Esophagus muscularis mucosa (tissue), 4 donors: ENCODE measurements around the gene RPH3AL. TPM values are rescaled to one million over a fixed set of nuclear protein-coding genes. Genes with fewer than 3 reads are reported as not detected.
"Not testable (repeated sequence)": the region's sequence is repeated elsewhere in the genome, so short reads cannot be mapped to it uniquely, and the experiment has no call there.

Experiments
- DNase-seq: peaks from one replicate; pipeline ENCODE4 v3.0.0-alpha.2; 2017; ENCODE audit errors: extremely low spot score
- H3K27ac ChIP-seq, 4 donors: fragments of 200-600 bp; sonication (generic); replicated peaks in 1 of 4; 1 replicate in 3 of 4; 2 replicates in 1 of 4; pipeline ENCODE4 v1.5.1; 2016 to 2019; ENCODE audit warnings: mild to moderate bottlenecking in 1 of 4
- H3K27me3 ChIP-seq, 4 donors: fragments of 200-600 bp; sonication (generic); one replicate each; pipeline versions ENCODE4 v1.5.1 to v1.6.0; 2016 to 2019
- H3K36me3 ChIP-seq, 4 donors: fragments of 200-600 bp; sonication (generic); one replicate each; pipeline ENCODE4 v1.5.1; 2016 to 2019
- H3K4me1 ChIP-seq, 4 donors: fragments of 200-600 bp; sonication (generic); one replicate each; pipeline ENCODE4 v1.5.1; 2016 to 2019
- H3K4me3 ChIP-seq, 4 donors: fragments of 200-600 bp; sonication (generic); 1 replicate in 2 of 4; 2 replicates in 2 of 4; pipeline ENCODE4 v1.5.1; 2016 to 2019; ENCODE audit warnings: mild to moderate bottlenecking in 4 of 4, moderate library complexity in 1 of 4
- H3K9me3 ChIP-seq, 4 donors: fragments of 200-600 bp; sonication (generic); 1 replicate in 3 of 4; 2 replicates in 1 of 4; pipeline ENCODE4 v1.5.1; 2016 to 2019
- EP300 ChIP-seq: sonication (generic); formaldehyde crosslinking; IDR thresholded peaks from one replicate; pipeline ENCODE4 v1.6.1; 2017; ENCODE audit warnings: antibody characterized with exemption
- POLR2A ChIP-seq: fragments of 450-650 bp; IDR thresholded peaks from one replicate; pipeline ENCODE4 v1.6.1; 2017; ENCODE audit warnings: antibody characterized with exemption, moderate library complexity, mild to moderate bottlenecking, low read depth
- POLR2AphosphoS5 ChIP-seq, 2 donors: sonication (generic); formaldehyde crosslinking; IDR thresholded peaks; one replicate each; pipeline ENCODE4 v1.6.1; 2017; ENCODE audit warnings: antibody characterized with exemption in 2 of 2
- WGBS: methylation state at CpG from one replicate; pipeline ENCODE4 v1.1.5; 2018; 5-methylcytosine and 5-hydroxymethylcytosine counted together
- intact Hi-C: fragments of 100-400 bp; cut with DNase I; formaldehyde crosslinking; loops from one replicate; pipeline ENCODE4 v1.15.1; 2023
- total RNA-seq, 4 donors: library from RNA; depleted of rRNA; stranded (reverse); fragments of >200 nt; gene quantifications; one replicate each; pipeline versions ENCODE4 v1.1.0 to v1.2.1, GENCODE V29; 2016
- TF ChIP-seq, protein P1 (sequence below), 3 experiments: fragments of 200-600 bp in 2 of 3; fragments of 450-650 bp in 1 of 3; sonication (generic) in 2 of 3; IDR thresholded peaks; one replicate each; pipeline ENCODE4 v1.5.1; 2017 to 2019; ENCODE audit warnings: antibody characterized with exemption in 3 of 3, mild to moderate bottlenecking in 2 of 3, moderate library complexity in 1 of 3

The RPH3AL gene
- total RNA-seq, 4 donors from 2014 or later: 8.7 to 21.0 (median 14.8) TPM

- Histone ChIP-seq H3K9me3 (no peaks in the 10 kb centered on the region), H3K4me3 (no peak overlapping the region)
These were observed 30.4 kb downstream of the RPH3AL start for GRCh38 chr17:322006-322780.

DNA sequence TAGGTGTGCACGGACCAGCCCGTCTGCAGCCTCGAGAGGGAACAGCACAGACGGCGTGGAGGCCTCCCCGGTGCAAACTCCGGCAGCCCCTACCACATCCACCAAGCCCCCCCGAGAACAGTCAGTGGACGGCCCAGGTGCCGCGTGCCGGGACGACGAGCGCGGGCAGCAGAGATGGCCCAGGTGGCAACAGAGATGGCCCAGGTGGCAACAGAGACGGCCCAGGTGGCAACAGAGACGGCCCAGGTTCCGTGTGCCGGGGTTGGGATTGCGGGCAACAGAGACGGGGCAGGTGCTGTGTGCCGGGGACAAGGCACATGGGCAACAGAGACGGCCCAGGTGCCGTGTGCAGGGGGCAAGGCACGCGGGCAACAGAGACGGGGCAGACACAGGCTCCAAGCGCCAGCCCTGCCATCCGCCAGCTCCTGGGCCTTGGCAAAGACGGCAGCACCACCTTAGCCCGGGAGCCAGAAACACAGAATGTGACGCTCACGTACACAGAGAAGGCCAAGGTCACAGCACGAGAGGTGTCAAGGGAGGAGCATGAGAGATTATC lies 31.1 kb downstream of the RPH3AL start:
- intact Hi-C loops: no loop called here
- Histone ChIP-seq H3K9me3 (no peaks in the 10 kb centered on the region), H3K27ac (no peak overlapping the region), H3K4me3 (no peak overlapping the region), H3K4me1 (no peaks in the 10 kb centered on the region), H3K27me3 (peaks cover 0 to 23% (median 0%) of the 10 kb centered on the region in 4 donors), H3K36me3 (peaks cover 0 to 63% (median 7%) of the 10 kb centered on the region in 4 donors)
- DNase-seq: no peak
- 70% methylated on average over 30 of the region's 35 CpGs for WGBS
- no peak for TF ChIP-seq POLR2A

More at GRCh38 chr17:322006-322780, 30.4 kb downstream of the RPH3AL start:
- no peak for DNase-seq
- H3K27ac ChIP-seq: no peak overlapping the region
- H3K36me3 ChIP-seq: peaks cover 0 to 69% (median 7%) of the 10 kb centered on the region in 4 donors
- 77% methylated on average over 26 of the region's 27 CpGs for WGBS
- H3K4me1 ChIP-seq: no peaks in the 10 kb centered on the region
- H3K27me3 ChIP-seq: peaks cover 0 to 23% (median 0%) of the 10 kb centered on the region in 4 donors
- intact Hi-C loops: no loop called here
- TF ChIP-seq POLR2A (no peak), POLR2AphosphoS5 (IDR thresholded peaks at IDR 0.05) (no peak), EP300 (no peak)
- TF ChIP-seq, protein P1, sequence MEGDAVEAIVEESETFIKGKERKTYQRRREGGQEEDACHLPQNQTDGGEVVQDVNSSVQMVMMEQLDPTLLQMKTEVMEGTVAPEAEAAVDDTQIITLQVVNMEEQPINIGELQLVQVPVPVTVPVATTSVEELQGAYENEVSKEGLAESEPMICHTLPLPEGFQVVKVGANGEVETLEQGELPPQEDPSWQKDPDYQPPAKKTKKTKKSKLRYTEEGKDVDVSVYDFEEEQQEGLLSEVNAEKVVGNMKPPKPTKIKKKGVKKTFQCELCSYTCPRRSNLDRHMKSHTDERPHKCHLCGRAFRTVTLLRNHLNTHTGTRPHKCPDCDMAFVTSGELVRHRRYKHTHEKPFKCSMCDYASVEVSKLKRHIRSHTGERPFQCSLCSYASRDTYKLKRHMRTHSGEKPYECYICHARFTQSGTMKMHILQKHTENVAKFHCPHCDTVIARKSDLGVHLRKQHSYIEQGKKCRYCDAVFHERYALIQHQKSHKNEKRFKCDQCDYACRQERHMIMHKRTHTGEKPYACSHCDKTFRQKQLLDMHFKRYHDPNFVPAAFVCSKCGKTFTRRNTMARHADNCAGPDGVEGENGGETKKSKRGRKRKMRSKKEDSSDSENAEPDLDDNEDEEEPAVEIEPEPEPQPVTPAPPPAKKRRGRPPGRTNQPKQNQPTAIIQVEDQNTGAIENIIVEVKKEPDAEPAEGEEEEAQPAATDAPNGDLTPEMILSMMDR (IDR thresholded peaks at IDR 0.05): no peak

- 70% methylated on average over 14 of the region's 25 CpGs for WGBS
- no peak for DNase-seq
- no peaks in the 10 kb centered on the region for H3K4me1 ChIP-seq
- no peaks in the 10 kb centered on the region for H3K9me3 ChIP-seq
- peaks cover 0 to 57% (median 6%) of the 10 kb centered on the region in 4 donors for H3K36me3 ChIP-seq
- TF ChIP-seq POLR2A (no peak), EP300 (no peak), POLR2AphosphoS5 (IDR thresholded peaks at IDR 0.05) (no peak)
- TF ChIP-seq, protein P1 (IDR thresholded peaks at IDR 0.05): no peak
- intact Hi-C loops: no loop called here
- peaks cover 0 to 23% (median 0%) of the 10 kb centered on the region in 4 donors for H3K27me3 ChIP-seq
- no peak overlapping the region for H3K27ac ChIP-seq
- no peak overlapping the region for H3K4me3 ChIP-seq
These were observed 31.7 kb downstream of the RPH3AL start for GRCh38 chr17:320809-321385.

GRCh38 chr17:320139-320538 lies 32.5 kb downstream of the RPH3AL start:
- H3K27ac ChIP-seq: no peak overlapping the region
- H3K27me3 ChIP-seq: peaks cover 0 to 19% (median 0%) of the 10 kb centered on the region in 4 donors
- intact Hi-C loops: no loop called here
- H3K4me3 ChIP-seq: no peak overlapping the region
- H3K9me3 ChIP-seq: no peaks in the 10 kb centered on the region
- WGBS: 74% methylated on average over 9 of the region's 9 CpGs
- peaks cover 0 to 49% (median 5%) of the 10 kb centered on the region in 4 donors for H3K36me3 ChIP-seq
- TF ChIP-seq, protein P1 (IDR thresholded peaks at IDR 0.05): no peak
- no peak for DNase-seq
- no peaks in the 10 kb centered on the region for H3K4me1 ChIP-seq

DNA sequence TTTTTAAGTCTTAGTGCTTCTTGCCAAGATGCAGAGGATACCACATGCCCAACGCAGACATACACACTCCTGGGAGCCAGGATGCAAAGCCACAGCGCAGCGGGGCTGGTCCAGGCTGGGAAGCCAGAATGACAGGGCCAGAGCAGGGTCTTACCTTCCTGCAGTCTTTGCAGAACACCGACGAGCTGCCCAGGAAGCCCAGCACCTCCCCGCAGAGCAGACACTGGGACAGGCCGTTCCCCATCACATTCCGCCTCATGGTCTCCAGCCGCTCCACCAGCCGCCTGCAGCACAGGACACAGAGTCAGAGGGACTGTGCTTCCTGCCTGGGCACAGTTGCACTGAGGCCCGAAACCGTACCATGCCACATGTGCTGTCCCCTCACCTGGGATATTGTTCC lies 33.3 kb downstream of the RPH3AL start:
- no peak for DNase-seq
- no peak overlapping the region for H3K27ac ChIP-seq
- no peak overlapping the region for H3K4me3 ChIP-seq
- no peaks in the 10 kb centered on the region for H3K9me3 ChIP-seq
- 90% methylated on average over 6 of the region's 12 CpGs for WGBS
- intact Hi-C loops: no loop called here
- TF ChIP-seq POLR2AphosphoS5 (IDR thresholded peaks at IDR 0.05) (no peak), POLR2A (no peak), EP300 (no peak)
- H3K27me3 ChIP-seq: peaks cover 0 to 19% (median 0%) of the 10 kb centered on the region in 4 donors
- H3K4me1 ChIP-seq: no peaks in the 10 kb centered on the region
- H3K36me3 ChIP-seq: peaks cover 0 to 45% (median 5%) of the 10 kb centered on the region in 4 donors

- H3K9me3 ChIP-seq, H3K4me1 ChIP-seq, DNase-seq, H3K4me3 ChIP-seq, H3K27ac ChIP-seq, intact Hi-C loops: not testable (repeated sequence)
- 82% methylated on average over 2 of the region's 2 CpGs for WGBS
- Histone ChIP-seq H3K36me3 (peaks cover 0 to 37% (median 5%) of the 10 kb centered on the region in 4 donors), H3K27me3 (peaks cover 0 to 14% (median 0%) of the 10 kb centered on the region in 4 donors)
These were observed 35.5 kb downstream of the RPH3AL start for GRCh38 chr17:317070-317469.

GRCh38 chr17:315399-315798 lies 37.2 kb downstream of the RPH3AL start:
- H3K27me3 ChIP-seq, H3K4me1 ChIP-seq, DNase-seq, H3K27ac ChIP-seq, H3K9me3 ChIP-seq, H3K4me3 ChIP-seq, intact Hi-C loops: not testable (repeated sequence)
- peaks cover 0 to 22% (median 5%) of the 10 kb centered on the region in 4 donors for H3K36me3 ChIP-seq
- 87% methylated on average over 2 of the region's 2 CpGs for WGBS

GRCh38 chr17:314614-314944 lies 38.0 kb downstream of the RPH3AL start:
- peaks cover 0 to 20% (median 5%) of the 10 kb centered on the region in 4 donors for H3K36me3 ChIP-seq
- intact Hi-C loops: not testable (repeated sequence)

More at GRCh38 chr17:314614-314944, 38.0 kb downstream of the RPH3AL start:
- DNase-seq, H3K4me3 ChIP-seq, H3K9me3 ChIP-seq, H3K4me1 ChIP-seq, H3K27ac ChIP-seq, H3K27me3 ChIP-seq: not testable (repeated sequence)
- 93% methylated on average over 1 of the region's 1 CpG for WGBS
